GM18907 (cell line): Measurements from ENCODE around the gene INPP4A.
A peak's percentile ranks its signal among the peaks of the same experiment; 100 is the strongest.
"Not testable (repeated sequence)": the region's sequence is repeated elsewhere in the genome, so short reads cannot be mapped to it uniquely, and the experiment has no call there.

Source experiments
- ATAC-seq: cut with Tn5 transposase; IDR thresholded peaks from one replicate; pipeline ENCODE4 v1.9.1; 2021; ENCODE audit warnings: mild to moderate bottlenecking, moderate library complexity; ENCODE audit not compliant: unreplicated experiment

INPP4A gene

GRCh38 chr2:98435670-98436069 lies 9.0 kb upstream of the INPP4A start:
- ATAC-seq, result not testable (repeated sequence)

GRCh38 chr2:98436734-98437133 lies 7.9 kb upstream of the INPP4A start:
- ATAC-seq, result no peak

GRCh38 chr2:98438190-98439133 lies 6.2 kb upstream of the INPP4A start:
- peak; percentile 79 for ATAC-seq

- ATAC-seq, result no peak
Observed at GRCh38 chr2:98441706-98442450, 2.8 kb upstream of the INPP4A start.

- ATAC-seq, result no peak
Observed at GRCh38 chr2:98442488-98442887, 2.2 kb upstream of the INPP4A start.

- peak; percentile 46 for ATAC-seq
Observed at GRCh38 chr2:98445177-98445682, 572 bp downstream of the INPP4A start.

- no peak for ATAC-seq
Observed at GRCh38 chr2:98445683-98446581, 1.3 kb downstream of the INPP4A start.

GRCh38 chr2:98446850-98447249 lies 2.2 kb downstream of the INPP4A start:
- ATAC-seq, result no peak

GRCh38 chr2:98448441-98449145 lies 3.9 kb downstream of the INPP4A start:
- ATAC-seq, result no peak

GRCh38 chr2:98452396-98453027 lies 7.9 kb downstream of the INPP4A start:
- ATAC-seq, result no peak

- ATAC-seq, result no peak
Observed at GRCh38 chr2:98453083-98453482, 8.4 kb downstream of the INPP4A start.

GRCh38 chr2:98453531-98453930 lies 8.9 kb downstream of the INPP4A start:
- no peak for ATAC-seq

GRCh38 chr2:98454073-98454472 lies 9.4 kb downstream of the INPP4A start:
- ATAC-seq, result no peak

GRCh38 chr2:98454500-98455235 lies 10.0 kb downstream of the INPP4A start:
- peak; percentile 47 for ATAC-seq

- no peak for ATAC-seq
Observed at GRCh38 chr2:98455494-98455976, 10.9 kb downstream of the INPP4A start.

GRCh38 chr2:98457045-98457696 lies 12.5 kb downstream of the INPP4A start:
- no peak for ATAC-seq

- no peak for ATAC-seq
Observed at GRCh38 chr2:98458207-98458606, 13.5 kb downstream of the INPP4A start.

- no peak for ATAC-seq
Observed at GRCh38 chr2:98458667-98459380, 14.2 kb downstream of the INPP4A start.
